ENCODE data around the gene SNAI3.
"Not testable (repeated sequence)": the region's sequence is repeated elsewhere in the genome, so short reads cannot be mapped to it uniquely, and the experiment has no call there.

SNAI3 gene

GRCh38 chr16:88690341-88691128 is 4.2 kb upstream of the SNAI3 start:
- DNase-seq = no peak

- no peak for DNase-seq
Measured at GRCh38 chr16:88688013-88688778, 1.9 kb upstream of the SNAI3 start.

GRCh38 chr16:88687676-88688012 is 1.3 kb upstream of the SNAI3 start:
- no peak for DNase-seq

- no peak for DNase-seq
Measured at GRCh38 chr16:88687254-88687576, 908 bp upstream of the SNAI3 start.

GRCh38 chr16:88686062-88686438 is 257 bp downstream of the SNAI3 start:
- DNase-seq = no peak

- peak; percentile 81 for DNase-seq
Measured at GRCh38 chr16:88685156-88686061, 898 bp downstream of the SNAI3 start.

GRCh38 chr16:88684569-88685155 is 1.6 kb downstream of the SNAI3 start:
- no peak for DNase-seq

- peak; percentile 93 for DNase-seq
Measured at GRCh38 chr16:88681709-88682451, 4.4 kb downstream of the SNAI3 start.

- DNase-seq = no peak
Measured at GRCh38 chr16:88681084-88681680, 5.1 kb downstream of the SNAI3 start.

- DNase-seq = no peak
Measured at GRCh38 chr16:88680554-88681083, 5.7 kb downstream of the SNAI3 start.

- no peak for DNase-seq
Measured at GRCh38 chr16:88678224-88678979, 7.9 kb downstream of the SNAI3 start.

- no peak for DNase-seq
Measured at GRCh38 chr16:88677721-88678120, 8.6 kb downstream of the SNAI3 start.

- DNase-seq = no peak
Measured at GRCh38 chr16:88676502-88677242, 9.6 kb downstream of the SNAI3 start.

GRCh38 chr16:88673716-88674379 is 12.5 kb downstream of the SNAI3 start:
- no peak for DNase-seq

GRCh38 chr16:88672776-88673175 is 13.5 kb downstream of the SNAI3 start:
- no peak for DNase-seq

GRCh38 chr16:88671806-88672205 is 14.5 kb downstream of the SNAI3 start:
- DNase-seq = no peak

- no peak for DNase-seq
Measured at GRCh38 chr16:88669980-88670379, 16.3 kb downstream of the SNAI3 start.

GRCh38 chr16:88669493-88669892 is 16.8 kb downstream of the SNAI3 start:
- not testable (repeated sequence) for DNase-seq

- no peak for DNase-seq
Measured at GRCh38 chr16:88667461-88667860, 18.8 kb downstream of the SNAI3 start.

- DNase-seq = no peak
Measured at GRCh38 chr16:88665570-88665969, 20.7 kb downstream of the SNAI3 start.
